H1 (cell line): Measurements from ENCODE around the gene MID1. TPM values are rescaled to one million over a fixed set of nuclear protein-coding genes. Genes with fewer than 3 reads are reported as not detected.

Experiments used
- BACH1 ChIP-seq: IDR thresholded peaks from 2 replicates; pipeline ENCODE4 v1.6.1; 2012; ENCODE audit warnings: low read length, improper control_type of control experiment
- CEBPB ChIP-seq: IDR thresholded peaks from 2 replicates; pipeline ENCODE4 v1.6.1; 2012; ENCODE audit warnings: low read depth, low read length
- CHD2 ChIP-seq: IDR thresholded peaks from 2 replicates; pipeline ENCODE4 v1.6.1; 2012; ENCODE audit warnings: low read length, improper control_type of control experiment
- E2F6 ChIP-seq: IDR thresholded peaks from 2 replicates; pipeline ENCODE4 v1.6.1; 2012; ENCODE audit warnings: inconsistent platforms
- EZH2 ChIP-seq: fragments of 200-600 bp; sonication (generic); IDR thresholded peaks from 2 replicates; pipeline ENCODE4 v1.7.1; 2012; ENCODE audit warnings: low read depth, mild to moderate bottlenecking, moderate library complexity, low read length, inconsistent platforms; ENCODE audit not compliant: severe bottlenecking
- GABPA ChIP-seq: IDR thresholded peaks from 2 replicates; pipeline ENCODE4 v1.6.1; 2011; ENCODE audit warnings: mild to moderate bottlenecking, low read length, moderate library complexity, borderline replicate concordance; ENCODE audit not compliant: insufficient read depth
- KDM5A ChIP-seq: fragments of 200-600 bp; IDR thresholded peaks from 2 replicates; pipeline ENCODE4 v1.7.1; 2012; ENCODE audit warnings: mild to moderate bottlenecking, low read length, inconsistent platforms, mixed read lengths
- RNF2 ChIP-seq: fragments of 200-900, 300-1000 bp; sonication (generic); IDR thresholded peaks from 2 replicates; pipeline ENCODE4 v1.7.1; 2016; ENCODE audit warnings: borderline replicate concordance, low read depth, mild to moderate bottlenecking, antibody characterized with exemption, low read length; ENCODE audit not compliant: poor library complexity, severe bottlenecking; ENCODE audit errors: missing control alignments
- TBP ChIP-seq: IDR thresholded peaks from 2 replicates; pipeline ENCODE4 v1.6.1; 2011; ENCODE audit warnings: low read depth, low read length, improper control_type of control experiment
- TCF12 ChIP-seq: IDR thresholded peaks from 2 replicates; pipeline ENCODE4 v1.6.1; 2011; ENCODE audit warnings: low read depth, mild to moderate bottlenecking, low read length
- TEAD4 ChIP-seq: IDR thresholded peaks from 2 replicates; pipeline ENCODE4 v1.6.1; 2012; ENCODE audit warnings: low read depth, low read length, inconsistent platforms, mixed read lengths
- polyA plus RNA-seq, 7 experiments: library from polyadenylated mRNA; depleted of rRNA in 3 of 7; stranded (reverse) in 5 of 7; unstranded in 2 of 7; fragments of >200 nt in 5 of 7; fragments of 200-250 nt in 2 of 7; gene quantifications; 1 replicate in 5 of 7; 2 replicates in 1 of 7; 4 replicates in 1 of 7; pipeline versions ENCODE4 v1.2.1 to v1.2.3, GENCODE V29; 2011 to 2013; ENCODE audit warnings: missing spikeins in 2 of 7, mixed read lengths in 2 of 7
- total RNA-seq: library from RNA; stranded (reverse); fragmentation: NEBNext Ultra II Directional; extraction: Animal tissue kit (Norgen Biotek cat#: 25700); gene quantifications from 2 replicates; pipeline ENCODE4 v1.2.1, GENCODE V29; 2021

MID1 gene
- total and polyA plus RNA-seq, 2 of the 8 experiments (the other 6 are each of a cell fraction or from before 2014, with no cell fraction given): 12.9 to 54.3 TPM

GRCh38 chrX:10474913-10475568 lies 145.3 kb downstream of the MID1 start (continued):
- TF ChIP-seq RNF2 (no peak), TCF12 (no peak), EZH2 (no peak), CHD2 (no peak), CEBPB (no peak), TEAD4 (no peak), BACH1 (no peak), KDM5A (no peak), E2F6 (no peak), GABPA (no peak), TBP (no peak)
